PC-9 (cell line): ENCODE results near the gene AFAP1. TPM values are rescaled to one million over a fixed set of nuclear protein-coding genes. Genes with fewer than 3 reads are reported as not detected.

Experiments
- BruUV-seq: library from RNA; stranded (reverse); fragments of 400-500 nt; replicated peaks from 2 replicates; lab custom pipeline; 2021; lab: Mats Ljungman, UMichigan
- CTCF ChIA-PET: fragments of 300-600 bp; sonication (Branson Sonifier 250); formaldehyde crosslinking; loops from one replicate; lab custom pipeline; 2022; ENCODE audit warnings: antibody characterized with exemption; lab: Charles Lee
- POLR2A ChIA-PET: fragments of 300-600 bp; sonication (Branson Sonifier 250); formaldehyde crosslinking; loops from one replicate; lab custom pipeline; 2022; ENCODE audit warnings: antibody characterized with exemption; ENCODE audit not compliant: unreplicated experiment; lab: Charles Lee
- DNase-seq, 2 experiments: peaks; one replicate each; pipeline versions ENCODE4 v3.0.0 to v3.0.0-alpha.2; 2015 to 2022; ENCODE audit warnings: mixed read lengths in 1 of 2
- H2AFZ ChIP-seq: fragments of 200-600 bp; sonication (generic); 2 replicates; pipeline ENCODE4 v1.8.1; 2017; ENCODE audit warnings: antibody characterized with exemption
- H3F3A ChIP-seq: fragments of 200-600 bp; sonication (generic); 2 replicates; pipeline ENCODE4 v1.8.1; 2017; ENCODE audit warnings: antibody characterized with exemption, mild to moderate bottlenecking, low read depth; ENCODE audit not compliant: insufficient read depth
- H3K27ac ChIP-seq: fragments of 200-600 bp; sonication (generic); 2 replicates; pipeline ENCODE4 v1.6.1; 2016; ENCODE audit warnings: mixed run types
- H3K27me3 ChIP-seq: fragments of 200-600 bp; sonication (generic); 2 replicates; pipeline ENCODE4 v1.6.1; 2016; ENCODE audit warnings: low read depth, mixed run types; ENCODE audit not compliant: insufficient read depth
- H3K36me3 ChIP-seq: fragments of 200-600 bp; sonication (generic); 2 replicates; pipeline ENCODE4 v1.6.1; 2016; ENCODE audit warnings: low read depth, mixed run types
- H3K4me1 ChIP-seq: fragments of 200-600 bp; sonication (generic); replicated peaks from 2 replicates; pipeline ENCODE4 v1.6.1; 2016; ENCODE audit warnings: mixed run types; ENCODE audit not compliant: insufficient read depth
- H3K4me2 ChIP-seq: fragments of 200-600 bp; sonication (generic); 2 replicates; pipeline ENCODE4 v1.6.1; 2017; ENCODE audit warnings: mixed run types
- H3K4me3 ChIP-seq: fragments of 200-600 bp; sonication (generic); 2 replicates; pipeline ENCODE4 v1.6.1; 2016; ENCODE audit warnings: mixed run types
- H3K79me2 ChIP-seq: fragments of 200-600 bp; sonication (generic); 2 replicates; pipeline ENCODE4 v1.6.1; 2017; ENCODE audit warnings: low read depth, mixed run types
- H3K9me2 ChIP-seq: fragments of 200-600 bp; sonication (generic); 2 replicates; pipeline ENCODE4 v1.8.1; 2017; ENCODE audit warnings: mild to moderate bottlenecking; ENCODE audit not compliant: insufficient read depth
- H3K9me3 ChIP-seq: fragments of 200-600 bp; sonication (generic); 2 replicates; pipeline ENCODE4 v1.8.1; 2016; ENCODE audit warnings: low read depth; ENCODE audit not compliant: insufficient read depth
- H4K20me1 ChIP-seq: fragments of 200-600 bp; sonication (generic); 2 replicates; pipeline ENCODE4 v1.8.1; 2017; ENCODE audit not compliant: insufficient read depth
- EZH2 ChIP-seq: fragments of 200-600 bp; sonication (generic); IDR thresholded peaks from 2 replicates; pipeline ENCODE4 v1.8.0; 2017; ENCODE audit warnings: antibody characterized with exemption, low read depth
- intact Hi-C: fragments of 100-400 bp; cut with micrococcal nuclease; formaldehyde crosslinking; loops from one replicate; pipeline ENCODE4 v1.10.0; 2022; ENCODE audit not compliant: unreplicated experiment
- total RNA-seq: library from RNA; stranded (reverse); gene quantifications from 2 replicates; pipeline ENCODE4 v1.2.3, GENCODE V29; 2021
- TF ChIP-seq, protein P1 (sequence below): fragments of 200-600 bp; sonication (generic); conservative IDR thresholded peaks from 2 replicates; pipeline ENCODE4 v1.6.1; 2017; ENCODE audit warnings: mixed run types, antibody characterized with exemption, mild to moderate bottlenecking, moderate library complexity

Gene AFAP1
- total RNA-seq, 1 experiment from 2014 or later: 69.6 TPM

DNA sequence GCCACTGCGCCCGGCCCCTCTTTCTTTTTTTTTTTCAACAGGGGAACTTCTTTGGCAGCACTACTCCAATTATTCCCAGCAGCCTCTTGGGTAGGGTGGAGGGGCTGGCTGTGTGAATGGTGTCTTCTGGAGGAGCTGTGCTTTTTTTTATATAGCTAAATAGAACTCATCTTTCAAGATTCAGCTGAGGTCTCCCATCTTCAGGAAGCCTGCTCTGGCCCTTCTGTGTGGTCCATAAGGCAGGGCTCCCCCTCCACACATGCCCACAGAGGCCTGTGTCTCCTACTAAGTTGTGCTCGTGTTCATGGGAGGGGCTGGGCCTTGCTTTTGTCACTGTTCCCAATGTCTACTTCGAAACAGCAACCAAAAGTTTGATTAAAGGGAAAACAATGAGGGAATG is 116.8 kb downstream of the AFAP1 start:
- POLR2A ChIA-PET: no interaction called here
- peaks cover 4% of the 10 kb centered on the region for H3K4me1 ChIP-seq

DNA sequence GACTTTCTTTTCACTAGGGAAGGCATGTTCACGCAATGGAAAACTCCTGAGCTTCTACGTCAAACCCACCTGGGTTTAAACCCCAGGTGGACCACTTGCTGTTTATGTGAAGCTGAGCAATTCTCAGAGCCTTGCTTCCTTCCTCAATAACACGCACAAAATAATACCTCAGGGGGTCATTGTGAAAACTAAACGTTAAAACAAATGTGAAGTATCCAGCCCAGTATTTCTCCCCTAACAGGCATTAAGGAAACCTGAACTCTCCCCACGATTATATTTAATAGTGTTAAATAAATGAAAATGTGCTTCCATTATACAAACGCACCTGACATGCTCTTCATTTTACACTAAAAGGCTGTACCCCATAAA is 117.5 kb downstream of the AFAP1 start:
- no peaks in the 10 kb centered on the region for H3K9me2 ChIP-seq
- no peak for DNase-seq
- H4K20me1 ChIP-seq: no peaks in the 10 kb centered on the region
- H3K36me3 ChIP-seq: peaks cover 15% of the 10 kb centered on the region; the same call in 1 of the 2 replicates
- H3K4me3 ChIP-seq: no peak overlapping the region
- BruUV-seq: no TSS peak
- H3K79me2 ChIP-seq: peaks cover 22% of the 10 kb centered on the region; the same call in 1 of the 2 replicates
- H3K27ac ChIP-seq: no peak overlapping the region
- ChIA-PET CTCF (no interaction called here), POLR2A (interaction anchor here (0.7 kb wide), 1 partner anchor 134 kb away, joined by 3 read pairs; no protein-coding TSS in a partner anchor)
- H2AFZ ChIP-seq: no peak overlapping the region
- H3K27me3 ChIP-seq: no peaks in the 10 kb centered on the region
- no peak overlapping the region for H3K4me2 ChIP-seq
- no peaks in the 10 kb centered on the region for H3K9me3 ChIP-seq
- no peak for TF ChIP-seq EZH2
- TF ChIP-seq, protein P1, sequence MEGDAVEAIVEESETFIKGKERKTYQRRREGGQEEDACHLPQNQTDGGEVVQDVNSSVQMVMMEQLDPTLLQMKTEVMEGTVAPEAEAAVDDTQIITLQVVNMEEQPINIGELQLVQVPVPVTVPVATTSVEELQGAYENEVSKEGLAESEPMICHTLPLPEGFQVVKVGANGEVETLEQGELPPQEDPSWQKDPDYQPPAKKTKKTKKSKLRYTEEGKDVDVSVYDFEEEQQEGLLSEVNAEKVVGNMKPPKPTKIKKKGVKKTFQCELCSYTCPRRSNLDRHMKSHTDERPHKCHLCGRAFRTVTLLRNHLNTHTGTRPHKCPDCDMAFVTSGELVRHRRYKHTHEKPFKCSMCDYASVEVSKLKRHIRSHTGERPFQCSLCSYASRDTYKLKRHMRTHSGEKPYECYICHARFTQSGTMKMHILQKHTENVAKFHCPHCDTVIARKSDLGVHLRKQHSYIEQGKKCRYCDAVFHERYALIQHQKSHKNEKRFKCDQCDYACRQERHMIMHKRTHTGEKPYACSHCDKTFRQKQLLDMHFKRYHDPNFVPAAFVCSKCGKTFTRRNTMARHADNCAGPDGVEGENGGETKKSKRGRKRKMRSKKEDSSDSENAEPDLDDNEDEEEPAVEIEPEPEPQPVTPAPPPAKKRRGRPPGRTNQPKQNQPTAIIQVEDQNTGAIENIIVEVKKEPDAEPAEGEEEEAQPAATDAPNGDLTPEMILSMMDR: no peak
- no peaks in the 10 kb centered on the region for H3K4me1 ChIP-seq
- H3F3A ChIP-seq: peaks cover 3% of the 10 kb centered on the region; the same call in 1 of the 2 replicates
- intact Hi-C loops: no loop called here

More for the DNA sequence above, 116.8 kb downstream of the AFAP1 start:
- no peak overlapping the region for H3K27ac ChIP-seq
- H3K4me2 ChIP-seq: no peak overlapping the region
- BruUV-seq: no TSS peak
- no peak overlapping the region for H2AFZ ChIP-seq
- H3K4me3 ChIP-seq: no peak overlapping the region
- intact Hi-C loops: no loop called here
- no peaks in the 10 kb centered on the region for H3K9me3 ChIP-seq
- no peak for DNase-seq
- peaks cover 27% of the 10 kb centered on the region for H3K79me2 ChIP-seq
- H3K27me3 ChIP-seq: no peaks in the 10 kb centered on the region
- no peaks in the 10 kb centered on the region for H4K20me1 ChIP-seq
- peaks cover 7% of the 10 kb centered on the region for H3F3A ChIP-seq
- peaks cover 15% of the 10 kb centered on the region; the same call in 1 of the 2 replicates for H3K36me3 ChIP-seq
- no peaks in the 10 kb centered on the region for H3K9me2 ChIP-seq
- CTCF ChIA-PET: interaction anchor here (0.5 kb wide), 1 partner anchor 136 kb away, joined by 3 read pairs; no protein-coding TSS in a partner anchor
- TF ChIP-seq EZH2: no peak
- TF ChIP-seq, protein P1: no peak

DNA sequence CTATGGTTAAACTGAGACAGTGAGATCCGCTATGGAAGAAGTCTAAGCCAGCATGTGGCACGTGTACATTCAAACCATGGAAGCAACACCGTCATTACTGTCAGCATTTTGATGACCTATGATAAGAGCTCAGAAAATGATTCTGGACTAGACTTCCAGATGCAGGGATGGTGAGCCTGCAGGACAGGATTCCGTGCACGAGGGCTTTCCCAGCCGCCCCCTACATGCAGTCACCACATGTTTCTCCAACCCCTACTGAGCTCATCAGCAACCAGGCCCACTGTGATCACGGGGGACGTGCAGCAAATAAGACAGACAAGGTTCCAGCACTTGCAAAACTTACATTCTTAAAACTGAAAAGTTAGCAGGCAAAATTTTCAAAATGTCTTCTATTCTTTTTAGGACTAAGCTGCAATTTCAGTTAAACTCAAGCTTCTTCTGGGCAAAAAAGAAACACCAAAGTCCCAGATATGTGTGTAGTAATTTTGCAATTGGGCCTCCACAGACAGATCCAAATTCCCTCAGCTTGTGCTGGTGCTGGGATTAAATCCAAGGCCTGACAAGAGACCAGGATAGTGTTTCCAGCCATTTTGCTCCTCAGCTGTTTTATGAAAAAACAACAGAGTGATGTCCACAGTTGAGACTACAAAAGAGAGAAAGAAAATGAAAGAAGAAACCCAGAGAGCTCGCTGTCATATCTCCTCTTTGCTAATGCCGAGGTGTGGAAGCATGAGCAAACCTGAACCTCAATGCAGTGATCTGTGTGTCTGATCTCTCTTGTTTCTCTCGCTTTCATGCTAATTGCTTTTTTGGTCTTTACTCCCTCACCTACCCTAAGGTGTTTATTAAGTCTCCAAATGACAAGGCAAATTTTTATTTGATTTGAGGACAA is 118.2 kb downstream of the AFAP1 start:
- TF ChIP-seq, protein P1: no peak
- no peak for TF ChIP-seq EZH2
- DNase-seq: no peak
- Histone ChIP-seq H3K9me3 (no peaks in the 10 kb centered on the region), H2AFZ (no peak overlapping the region), H3K27ac (no peak overlapping the region), H3K4me3 (no peak overlapping the region), H3K4me2 (no peak overlapping the region), H3K27me3 (no peaks in the 10 kb centered on the region), H3K4me1 (no peaks in the 10 kb centered on the region), H4K20me1 (no peaks in the 10 kb centered on the region), H3K9me2 (no peaks in the 10 kb centered on the region), H3K79me2 (peaks cover 16% of the 10 kb centered on the region; the same call in 1 of the 2 replicates), H3K36me3 (peaks cover 19% of the 10 kb centered on the region), H3F3A (peaks cover 3% of the 10 kb centered on the region; the same call in 1 of the 2 replicates)
- ChIA-PET CTCF (no interaction called here), POLR2A (interaction anchor here (0.7 kb wide), 1 partner anchor 135 kb away, joined by 3 read pairs; no protein-coding TSS in a partner anchor)
- intact Hi-C loops: no loop called here
- no TSS peak for BruUV-seq
